Retina (tissue), 1 donor: ENCODE data around the gene FOXN3.
"Not testable (repeated sequence)": the region's sequence is repeated elsewhere in the genome, so short reads cannot be mapped to it uniquely, and the experiment has no call there.

Experiments
- DNase-seq: peaks from one replicate; pipeline ENCODE4 v3.0.0-alpha.2; 2016

Gene FOXN3

DNA sequence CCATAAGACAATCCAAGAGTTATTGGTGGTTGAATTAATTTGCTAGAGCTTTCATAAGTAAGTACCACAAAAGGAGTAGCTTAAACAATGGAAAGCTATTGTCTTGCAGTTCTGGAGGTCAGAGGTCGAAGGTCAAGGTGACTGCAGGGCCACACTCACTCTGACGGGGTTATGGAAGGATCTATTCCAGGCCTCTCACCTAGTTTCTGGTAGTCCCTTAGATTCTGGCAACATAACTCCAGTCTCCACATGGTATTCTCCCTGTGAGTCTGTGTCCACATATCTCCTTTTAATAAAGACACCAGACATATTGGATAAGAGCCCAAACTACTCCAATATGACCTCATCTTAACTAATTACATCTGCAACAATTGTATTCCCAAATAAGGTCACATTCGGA is 273.4 kb downstream of the FOXN3 start:
- DNase-seq: no peak

DNA sequence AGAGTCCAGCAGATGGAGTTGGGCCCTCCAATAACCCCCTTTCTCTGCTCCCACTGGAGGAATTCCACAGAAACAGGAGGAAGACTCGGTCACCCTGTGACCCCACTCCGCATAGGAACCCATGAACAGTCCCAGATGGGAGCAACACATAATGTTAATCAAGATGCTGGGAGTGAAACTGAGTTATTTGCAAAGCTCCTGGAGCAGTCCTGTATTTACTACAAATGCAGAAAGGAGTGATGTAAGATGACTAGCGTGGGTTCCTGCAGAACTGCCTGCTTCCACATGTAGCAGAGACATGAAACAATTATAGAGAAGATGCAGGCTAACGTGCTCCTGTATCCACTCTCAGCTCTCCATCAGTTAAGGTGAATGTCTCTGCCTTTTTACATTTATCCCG is 274.7 kb downstream of the FOXN3 start:
- no peak for DNase-seq

DNA sequence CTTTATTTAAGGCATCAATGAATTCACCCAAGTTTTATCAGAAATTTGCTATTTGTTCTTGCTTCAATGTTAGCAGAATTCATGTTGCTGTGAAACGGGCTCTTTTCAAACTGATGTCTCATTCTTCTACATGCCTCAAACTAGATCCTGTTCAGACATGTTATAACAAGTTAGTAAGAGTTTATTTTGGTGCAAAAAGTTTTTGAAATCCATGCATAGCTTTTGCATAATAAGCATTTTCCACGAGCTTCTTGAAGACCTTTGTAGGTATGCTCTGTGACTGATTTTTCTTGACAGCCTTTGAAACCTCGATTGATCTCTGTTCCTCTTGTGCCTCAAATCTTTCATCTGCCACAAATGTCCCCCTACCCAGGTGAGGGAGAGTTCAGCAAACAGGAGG is 275.2 kb downstream of the FOXN3 start:
- DNase-seq: no peak

DNA sequence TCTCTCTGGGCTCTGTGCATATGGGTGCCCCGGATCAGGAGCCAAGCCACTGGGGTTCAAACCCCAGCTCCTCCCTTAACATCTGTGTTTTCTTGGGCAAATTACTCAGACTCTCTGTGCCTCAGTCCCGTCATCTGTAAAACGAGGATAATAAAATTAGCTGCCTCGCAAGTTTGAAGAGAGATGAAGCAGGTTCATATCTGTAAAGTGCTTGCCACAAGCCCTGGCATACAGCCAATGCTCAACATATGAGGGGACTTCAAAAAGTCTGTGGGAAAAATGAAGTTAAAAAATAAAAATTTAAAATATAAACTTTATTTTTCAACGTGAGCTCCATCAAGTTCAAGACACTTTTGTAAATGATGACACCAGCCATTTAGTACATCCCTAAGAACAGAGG is 276.7 kb downstream of the FOXN3 start:
- DNase-seq: no peak

DNA sequence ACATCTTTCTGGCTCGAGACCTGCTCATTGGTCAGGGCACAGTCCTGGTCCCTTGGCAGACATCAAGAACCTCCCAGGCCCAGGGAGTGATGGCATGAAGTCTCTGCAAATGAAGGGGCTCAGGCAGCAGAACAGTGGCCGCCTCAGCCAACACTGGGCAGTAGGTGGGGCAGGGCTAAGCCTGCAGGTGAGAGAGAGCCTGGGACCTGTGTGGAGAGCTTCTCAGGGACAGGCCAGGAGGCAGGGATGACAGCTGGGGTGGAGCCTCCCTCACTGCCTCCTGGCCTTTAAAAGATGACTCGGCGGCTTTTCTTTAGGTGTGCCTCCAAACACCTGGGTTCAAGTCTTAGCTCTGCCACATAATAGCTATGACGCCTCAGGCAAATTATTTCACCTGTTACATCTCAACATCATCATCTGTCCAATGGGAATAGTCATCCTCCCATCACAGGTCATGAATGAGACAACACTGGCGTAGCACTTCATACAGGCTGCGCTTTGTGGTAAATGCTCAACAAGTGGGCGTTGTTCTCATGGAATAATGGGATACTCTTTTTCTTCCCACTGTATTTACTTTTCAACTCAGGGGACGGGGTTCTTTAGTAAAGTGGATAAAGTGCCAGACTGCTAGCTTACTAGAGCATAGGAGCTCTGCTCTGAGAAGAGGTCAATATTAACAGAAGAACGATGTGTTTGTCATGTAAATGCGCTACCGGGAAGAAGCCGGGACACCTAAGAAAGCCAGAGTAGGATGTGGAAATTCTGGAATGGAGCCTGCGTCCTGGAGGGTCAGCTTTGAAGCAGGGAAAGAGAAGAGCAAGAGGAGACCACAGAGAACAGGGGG is 277.4 kb downstream of the FOXN3 start:
- no peak for DNase-seq

DNA sequence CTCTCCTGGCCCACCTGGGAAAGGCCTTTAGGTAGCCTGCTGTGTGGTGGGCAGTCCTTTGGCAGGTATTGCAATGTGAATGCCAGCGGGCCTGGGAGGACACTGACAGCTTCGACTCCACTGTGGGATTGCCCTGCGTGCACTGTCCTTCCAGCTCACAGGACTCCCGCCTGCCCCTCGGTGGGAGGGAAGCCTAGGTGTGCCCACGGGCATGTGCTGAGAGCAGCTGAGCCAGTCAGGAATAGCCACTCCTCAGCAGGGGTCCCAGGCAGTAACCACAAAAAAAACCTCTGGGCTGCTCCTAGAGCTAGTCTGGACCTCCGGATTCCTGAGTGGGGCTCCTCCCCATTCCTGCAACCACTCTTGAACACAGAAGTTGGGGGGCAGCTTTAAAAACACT is 278.2 kb downstream of the FOXN3 start:
- no peak for DNase-seq

DNA sequence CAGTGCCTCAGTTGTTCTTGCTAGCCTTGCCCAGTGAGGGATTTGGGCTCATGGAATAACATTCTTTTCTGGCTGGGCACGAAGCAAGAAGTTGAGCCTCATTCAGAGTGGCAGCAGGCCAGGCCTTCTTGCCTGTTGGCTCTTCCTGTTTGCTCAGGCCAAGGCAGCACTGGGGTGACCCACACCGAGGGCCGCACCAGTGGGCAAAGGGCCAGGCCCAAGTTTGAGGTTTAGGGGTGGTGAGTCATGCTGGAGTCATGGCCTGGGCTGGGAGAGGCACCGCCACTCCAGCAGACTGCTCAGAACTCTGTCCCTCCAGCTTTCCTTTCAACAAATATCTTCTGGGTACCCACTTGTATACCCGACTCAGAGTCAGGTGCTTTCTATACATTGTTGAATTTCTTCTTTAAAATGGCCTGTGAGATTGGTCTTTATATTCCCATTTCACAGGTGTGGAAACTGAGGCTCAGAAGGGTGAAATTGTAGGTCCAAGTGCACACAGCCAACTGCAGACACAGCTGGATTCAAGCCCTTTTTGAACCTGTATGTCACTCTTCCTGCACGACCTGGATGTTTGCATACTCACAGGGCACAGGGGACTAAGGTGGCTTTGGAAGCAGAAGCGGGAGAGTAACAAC is 279.4 kb downstream of the FOXN3 start:
- no peak for DNase-seq

DNA sequence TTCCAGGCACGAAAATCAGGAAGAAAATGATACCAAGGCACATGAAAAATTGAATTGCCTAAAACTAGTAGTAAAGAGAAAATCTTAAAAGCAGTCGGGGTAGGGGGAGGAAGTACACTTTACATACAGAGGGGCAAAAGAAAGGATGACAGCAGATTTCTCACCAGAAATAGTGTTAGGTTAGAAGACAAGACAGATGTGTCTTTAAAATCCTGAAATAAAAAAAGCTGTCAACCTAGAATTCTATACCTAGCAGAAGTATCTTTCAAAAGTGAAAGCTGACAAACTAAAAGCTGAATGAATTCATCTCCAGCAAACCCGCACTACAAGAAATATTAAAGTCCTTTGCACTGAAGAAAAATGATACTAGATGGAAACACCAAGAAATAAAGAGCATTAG is 280.4 kb downstream of the FOXN3 start:
- no peak for DNase-seq

DNA sequence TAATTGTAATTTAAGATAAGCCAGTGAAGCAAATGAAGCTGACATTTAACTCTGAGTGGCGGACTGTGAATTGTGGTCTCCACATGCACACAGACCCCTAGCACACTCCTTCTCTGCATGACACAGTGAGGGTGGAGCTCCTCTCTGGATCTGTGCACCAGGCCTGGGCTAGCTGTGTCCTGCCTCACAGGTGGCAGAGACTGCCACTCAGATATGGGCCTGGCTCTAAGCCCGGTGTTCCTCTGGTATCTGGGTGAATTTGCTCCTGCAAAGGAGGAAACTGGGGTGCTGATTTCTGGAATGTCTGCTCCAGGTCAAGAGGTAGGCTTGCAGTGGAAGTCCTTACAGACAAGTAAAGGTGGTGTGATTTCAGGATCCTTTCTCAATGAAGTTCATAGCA is 282.4 kb downstream of the FOXN3 start:
- DNase-seq: no peak

DNA sequence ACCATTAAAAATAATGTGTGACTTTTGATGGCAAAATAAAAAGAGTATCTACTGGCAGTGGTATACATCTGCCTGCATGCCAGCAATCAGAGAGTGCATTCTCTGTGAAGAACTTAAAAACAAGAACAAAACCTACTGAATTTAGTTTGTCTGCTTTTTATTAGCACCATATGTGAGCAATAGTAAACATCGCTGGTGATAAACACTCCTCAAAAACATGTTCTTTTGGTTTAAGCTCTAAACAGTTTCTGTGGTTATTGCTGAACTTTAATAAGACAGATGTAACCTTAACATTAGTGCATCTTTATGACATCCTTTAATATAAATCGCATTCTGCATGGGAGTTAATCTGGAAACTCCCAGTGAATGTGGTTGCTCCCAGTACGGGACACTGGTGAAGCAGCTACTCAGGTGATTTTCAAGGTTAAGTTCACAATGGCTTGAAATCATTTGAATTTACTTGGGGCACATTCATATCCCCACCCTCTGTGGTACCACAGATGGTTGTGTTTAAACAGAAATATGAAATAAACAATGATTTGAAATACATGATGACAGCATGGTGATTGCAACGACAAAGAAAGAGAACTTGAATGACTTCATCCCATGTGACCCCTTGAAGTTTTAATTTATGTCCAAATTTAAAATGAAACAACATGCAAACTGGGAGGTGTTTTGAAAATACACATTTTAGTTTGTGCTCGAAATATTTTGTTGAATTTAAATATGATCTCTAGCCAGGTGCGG is 285.9 kb downstream of the FOXN3 start:
- no peak for DNase-seq

DNA sequence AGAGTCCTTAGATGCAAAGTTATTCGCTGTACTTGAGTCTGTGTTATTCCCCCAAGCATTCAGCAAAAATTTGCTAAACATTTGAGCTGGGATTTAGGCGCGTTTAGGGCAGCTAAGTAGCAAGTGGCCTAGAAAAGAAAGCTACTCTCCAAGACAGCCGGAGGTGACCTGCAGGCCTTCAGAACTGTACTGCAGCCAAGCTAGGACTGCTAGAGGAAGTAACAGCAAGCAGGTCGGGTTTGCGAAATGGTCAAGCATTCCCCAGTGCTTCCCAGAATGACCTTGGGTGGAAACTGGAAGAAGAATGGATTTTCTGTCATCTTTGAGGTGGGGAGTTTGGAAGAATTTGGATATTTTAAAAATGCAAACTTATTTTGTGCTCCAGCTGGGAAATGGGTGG is 287.5 kb downstream of the FOXN3 start:
- DNase-seq: no peak

DNA sequence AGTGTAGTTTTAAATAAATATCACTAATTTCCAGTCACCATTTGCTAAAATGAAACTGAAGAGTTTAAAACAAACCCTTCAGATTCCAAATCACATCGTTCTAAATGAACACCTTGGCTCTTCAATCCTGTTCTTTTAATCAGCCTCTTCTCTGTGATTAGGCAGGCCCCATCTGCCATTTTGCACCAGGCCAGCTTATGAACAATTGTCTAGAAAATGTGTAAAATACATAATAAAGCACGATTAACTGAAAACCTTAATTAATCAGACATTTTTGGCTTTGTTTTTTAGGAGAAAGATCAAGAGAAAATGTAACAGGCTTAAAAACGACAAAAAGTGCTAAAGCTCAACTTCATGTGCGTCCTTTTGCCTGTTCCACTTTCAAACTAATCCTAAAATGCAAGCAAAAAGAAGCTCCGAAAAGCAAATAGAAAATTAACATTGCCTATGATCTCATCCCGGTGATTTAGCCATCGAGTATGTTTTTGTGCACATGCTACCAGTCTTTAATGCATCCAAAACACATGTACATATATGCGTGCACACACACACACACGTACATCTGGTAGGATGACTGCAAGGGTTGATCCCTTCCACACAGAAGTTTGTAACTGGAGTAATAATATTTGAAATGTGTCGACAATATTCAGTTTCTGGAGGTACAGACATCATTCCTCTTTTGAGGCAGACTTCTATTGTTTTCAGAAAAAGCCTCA is 288.6 kb downstream of the FOXN3 start:
- DNase-seq: no peak

DNA sequence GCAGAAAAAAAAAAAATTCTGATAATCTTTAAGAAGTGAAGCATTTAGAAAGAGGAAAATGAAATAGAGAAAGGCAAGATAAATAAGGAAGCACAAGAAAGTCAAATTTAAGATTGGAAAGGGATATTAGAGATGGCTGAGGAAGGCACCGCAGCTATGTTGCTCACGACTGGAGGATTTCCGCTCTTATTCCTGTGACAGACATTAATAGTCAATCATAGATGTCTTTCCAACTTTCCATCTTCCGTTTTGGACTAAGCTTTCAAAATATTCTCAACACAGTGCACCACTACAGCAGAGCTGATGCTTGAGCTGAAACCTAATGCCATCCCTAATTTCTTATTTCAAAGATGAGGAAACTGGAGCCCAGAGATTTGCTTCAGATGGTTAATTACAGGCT is 290.6 kb downstream of the FOXN3 start:
- DNase-seq: no peak

DNA sequence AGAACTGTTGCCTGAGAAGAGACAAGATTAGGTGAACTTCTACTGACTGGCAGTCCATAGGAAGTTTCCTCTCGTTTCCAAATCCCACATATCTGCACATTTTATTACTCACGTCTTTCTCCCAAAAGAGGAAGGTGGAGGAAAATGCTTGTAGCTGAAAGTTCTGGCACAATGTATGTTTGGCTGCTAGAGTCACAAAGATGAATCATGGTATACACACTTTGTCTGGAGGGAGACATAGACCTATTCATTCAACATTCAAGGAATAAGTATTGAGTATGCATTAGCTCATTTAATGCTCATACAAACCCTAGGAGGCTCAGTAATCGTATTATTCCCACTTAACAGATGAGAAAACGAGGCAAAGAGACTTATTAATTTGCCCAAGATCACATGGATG is 291.8 kb downstream of the FOXN3 start:
- no peak for DNase-seq

DNA sequence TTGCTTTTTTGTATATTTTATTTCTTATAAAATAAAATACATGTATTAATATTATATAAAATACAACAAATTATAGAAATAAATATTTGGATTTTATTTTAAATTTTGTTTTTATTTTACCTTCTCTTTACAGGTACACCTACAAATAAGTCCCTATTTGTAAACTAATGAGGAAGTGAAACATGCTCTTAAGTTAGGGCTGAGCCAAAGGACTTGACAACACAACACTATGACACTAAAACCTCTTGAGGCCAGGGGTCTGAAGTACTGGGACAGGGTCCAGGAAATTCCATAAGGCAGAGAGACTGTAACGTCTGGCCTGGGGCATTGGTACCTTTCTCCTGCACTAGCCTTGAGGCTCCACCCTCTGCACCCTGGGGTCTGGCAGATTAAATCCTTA is 293.2 kb downstream of the FOXN3 start:
- DNase-seq: no peak

DNA sequence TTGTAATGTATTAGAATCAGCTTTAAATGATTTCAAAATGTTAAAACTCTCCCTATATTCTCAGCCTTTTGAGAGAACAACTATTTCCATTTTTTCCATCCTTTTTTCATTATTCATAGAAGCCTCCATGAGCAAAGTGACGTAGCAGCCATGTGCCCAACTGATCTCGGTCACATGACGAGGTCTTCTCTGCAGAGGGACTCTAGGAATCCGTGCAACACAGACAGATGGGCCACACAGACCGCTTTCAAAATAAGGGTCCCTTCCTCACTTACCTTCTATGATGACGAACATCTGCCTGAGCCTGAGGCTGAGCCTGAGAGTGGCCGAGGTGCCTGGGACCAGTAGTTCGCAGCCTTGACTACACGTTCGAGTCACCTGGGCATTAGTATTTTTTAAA is 293.8 kb downstream of the FOXN3 start:
- DNase-seq: no peak

DNA sequence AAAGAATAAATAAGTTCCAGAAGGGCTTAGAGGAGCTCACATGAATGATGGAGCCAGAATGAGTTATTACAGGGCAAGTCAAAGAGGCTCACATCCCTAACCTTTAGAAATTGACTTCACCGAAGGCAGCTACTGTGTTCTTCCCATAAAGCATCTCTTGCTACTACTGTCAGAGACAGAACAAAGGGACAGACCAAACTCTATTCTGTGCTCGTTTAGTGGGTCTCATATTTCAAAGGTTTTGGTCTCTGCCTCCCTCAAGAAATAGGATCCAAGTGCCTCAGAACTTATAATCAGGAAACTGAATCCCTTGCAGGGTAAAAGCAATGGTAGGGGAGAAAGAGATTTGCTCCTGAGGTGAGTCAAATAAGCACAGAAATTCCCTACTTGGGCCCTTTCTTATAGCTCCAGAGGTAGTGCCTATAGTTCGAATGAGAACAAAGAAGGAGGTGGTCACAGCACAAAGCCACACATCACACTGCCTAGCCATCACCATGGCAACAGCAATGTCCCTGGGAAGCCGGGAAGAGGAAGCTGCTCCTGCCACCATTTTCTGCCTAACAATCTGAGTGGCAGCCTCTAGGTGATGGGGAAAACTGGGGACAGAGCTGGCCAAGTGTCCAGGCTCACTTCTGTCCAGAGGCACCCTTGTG is 294.9 kb downstream of the FOXN3 start:
- peak; percentile 46 for DNase-seq

DNA sequence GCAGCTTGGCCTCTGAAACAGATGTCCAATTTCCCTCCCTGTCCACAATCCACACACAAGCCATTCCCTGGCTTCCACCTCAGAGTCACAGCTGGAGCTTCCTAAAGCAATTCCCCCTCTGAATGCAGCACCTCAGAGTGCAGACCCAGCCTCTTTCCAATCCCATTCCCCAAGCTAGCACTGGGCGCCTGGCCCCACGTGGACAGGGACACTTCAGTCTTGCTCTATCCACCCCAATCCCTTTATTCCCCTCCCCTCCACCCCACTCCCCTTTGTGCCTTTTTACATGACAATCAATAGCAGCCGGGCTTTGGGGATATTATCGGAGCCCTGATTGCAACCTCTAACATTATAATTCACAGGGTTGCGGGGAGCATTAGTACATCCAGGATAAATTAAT is 300.0 kb downstream of the FOXN3 start:
- peak; percentile 25 for DNase-seq

DNA sequence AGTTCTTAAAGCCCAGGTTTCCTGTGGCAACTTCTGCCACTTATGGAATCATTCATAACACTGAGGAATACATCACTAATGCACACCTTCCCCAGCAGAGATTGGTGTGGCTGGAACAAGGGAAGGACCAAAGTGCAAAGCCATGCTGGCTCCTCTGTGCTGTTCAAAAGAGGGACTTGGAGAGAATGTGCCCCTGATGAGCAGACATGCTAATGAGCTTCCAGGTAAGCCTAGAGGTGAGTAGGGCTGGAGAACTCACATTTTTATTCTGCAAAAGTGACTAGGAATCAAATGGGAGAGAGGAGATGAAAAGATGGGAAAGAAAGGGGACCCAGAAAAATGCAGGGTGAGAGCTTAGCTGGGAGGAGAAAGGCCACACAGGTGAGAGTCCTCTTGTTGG is 302.9 kb downstream of the FOXN3 start:
- DNase-seq: no peak

DNA sequence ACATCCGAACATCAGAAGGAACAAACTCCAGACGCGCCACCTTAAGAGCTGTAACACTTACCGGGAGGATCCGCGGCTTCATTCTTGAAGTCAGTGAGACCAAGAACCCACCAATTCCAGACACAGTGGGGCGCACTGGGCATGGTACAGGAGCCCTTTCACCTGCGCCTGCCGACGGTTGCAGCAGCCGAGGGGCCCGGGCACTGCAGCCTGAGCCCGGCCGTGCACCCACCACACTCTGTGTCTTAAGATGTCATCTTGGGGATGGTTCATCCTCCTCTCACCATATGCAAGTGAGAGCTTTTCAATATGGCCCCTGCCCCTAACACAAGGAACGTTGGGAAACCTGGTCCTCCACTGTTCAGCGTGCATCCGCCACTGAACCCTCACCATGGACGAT is 304.3 kb downstream of the FOXN3 start:
- DNase-seq: no peak

DNA sequence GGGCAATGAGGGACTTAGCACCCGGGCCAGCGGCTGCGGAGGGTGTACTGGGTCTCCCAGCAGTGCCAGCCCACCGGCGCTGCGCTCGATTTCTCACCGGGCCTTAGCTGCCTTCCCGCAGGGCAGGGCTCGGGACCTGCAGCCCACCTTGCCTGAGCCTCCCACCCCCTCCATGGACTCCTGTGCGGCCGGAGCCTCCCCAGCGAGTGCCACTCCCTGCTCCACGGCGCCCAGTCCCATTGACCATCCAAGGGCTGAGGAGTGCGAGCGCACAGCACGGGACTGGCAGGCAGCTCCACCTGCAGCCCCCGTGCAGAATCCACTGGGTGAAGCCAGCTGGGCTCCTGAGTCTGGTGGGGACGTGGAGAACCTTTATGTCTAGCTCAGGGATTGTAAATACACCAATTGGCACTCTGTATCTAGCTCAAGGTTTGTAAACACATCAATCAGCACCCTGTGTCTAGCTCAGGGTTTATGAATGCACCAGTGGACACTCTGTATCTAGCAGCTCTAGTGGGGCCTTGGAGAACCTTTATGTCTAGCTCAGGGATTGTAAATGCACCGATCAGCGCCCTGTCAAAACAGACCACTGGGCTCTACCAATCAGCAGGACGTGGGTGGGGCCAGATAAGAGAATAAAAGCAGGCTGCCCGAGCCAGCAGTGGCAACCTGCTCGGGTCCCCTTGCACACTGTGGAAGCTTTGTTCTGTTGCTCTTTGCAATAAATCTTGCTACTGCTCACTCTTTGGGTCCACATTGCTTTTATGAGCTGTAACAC is 305.1 kb downstream of the FOXN3 start:
- not testable (repeated sequence) for DNase-seq

DNA sequence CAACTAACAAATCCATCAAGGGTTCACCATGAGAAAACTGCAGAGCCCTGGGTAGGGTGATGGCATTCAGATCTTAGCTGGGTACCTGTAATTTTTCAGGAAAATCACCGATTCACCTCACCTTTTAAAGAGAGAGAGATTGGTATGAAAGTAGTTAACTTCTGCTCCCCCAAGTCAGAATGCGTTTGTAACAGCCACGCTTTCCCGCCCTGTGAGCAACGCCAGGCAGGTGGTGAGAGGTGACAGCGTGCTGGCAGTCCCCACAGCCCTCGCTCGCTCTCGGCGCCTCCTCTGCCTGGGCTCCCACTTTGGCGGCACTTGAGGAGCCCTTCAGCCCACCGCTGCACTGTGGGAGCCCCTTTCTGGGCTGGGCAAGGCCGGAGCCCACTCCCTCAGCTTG is 305.8 kb downstream of the FOXN3 start:
- DNase-seq: not testable (repeated sequence)
